Suprapubic skin (tissue), 4 donors: Measurements from ENCODE around the gene OR51G1.

ENCODE experiments used
- POLR2A ChIP-seq, 2 donors: fragments of 450-650 bp; IDR thresholded peaks; one replicate each; pipeline ENCODE4 v1.6.1; 2017; ENCODE audit warnings: antibody characterized with exemption in 2 of 2, mild to moderate bottlenecking in 2 of 2, moderate library complexity in 2 of 2
- POLR2AphosphoS5 ChIP-seq, 3 donors: sonication (generic); formaldehyde crosslinking; IDR thresholded peaks; one replicate each; pipeline ENCODE4 v1.6.1; 2017; ENCODE audit warnings: antibody characterized with exemption in 3 of 3
- TF ChIP-seq, protein P1 (sequence below), 2 donors: fragments of 200-600 bp in 1 of 2; fragments of 450-650 bp in 1 of 2; sonication (generic) in 1 of 2; IDR thresholded peaks; one replicate each; pipeline ENCODE4 v1.5.1; 2016 to 2019; ENCODE audit warnings: antibody characterized with exemption in 2 of 2, mild to moderate bottlenecking in 1 of 2, moderate library complexity in 1 of 2

- TF ChIP-seq, protein P1, sequence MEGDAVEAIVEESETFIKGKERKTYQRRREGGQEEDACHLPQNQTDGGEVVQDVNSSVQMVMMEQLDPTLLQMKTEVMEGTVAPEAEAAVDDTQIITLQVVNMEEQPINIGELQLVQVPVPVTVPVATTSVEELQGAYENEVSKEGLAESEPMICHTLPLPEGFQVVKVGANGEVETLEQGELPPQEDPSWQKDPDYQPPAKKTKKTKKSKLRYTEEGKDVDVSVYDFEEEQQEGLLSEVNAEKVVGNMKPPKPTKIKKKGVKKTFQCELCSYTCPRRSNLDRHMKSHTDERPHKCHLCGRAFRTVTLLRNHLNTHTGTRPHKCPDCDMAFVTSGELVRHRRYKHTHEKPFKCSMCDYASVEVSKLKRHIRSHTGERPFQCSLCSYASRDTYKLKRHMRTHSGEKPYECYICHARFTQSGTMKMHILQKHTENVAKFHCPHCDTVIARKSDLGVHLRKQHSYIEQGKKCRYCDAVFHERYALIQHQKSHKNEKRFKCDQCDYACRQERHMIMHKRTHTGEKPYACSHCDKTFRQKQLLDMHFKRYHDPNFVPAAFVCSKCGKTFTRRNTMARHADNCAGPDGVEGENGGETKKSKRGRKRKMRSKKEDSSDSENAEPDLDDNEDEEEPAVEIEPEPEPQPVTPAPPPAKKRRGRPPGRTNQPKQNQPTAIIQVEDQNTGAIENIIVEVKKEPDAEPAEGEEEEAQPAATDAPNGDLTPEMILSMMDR (IDR thresholded peaks at IDR 0.05) = no peak
- no peak for TF ChIP-seq POLR2A (IDR thresholded peaks at IDR 0.05)
- TF ChIP-seq POLR2AphosphoS5 (IDR thresholded peaks at IDR 0.05) = no peak
Measured at GRCh38 chr11:4924239-4924638, at the start of gene OR51G1.
